Gastrocnemius medialis (tissue), 4 donors: ENCODE data around the gene LRRC49. TPM values are rescaled to one million over a fixed set of nuclear protein-coding genes. Genes with fewer than 3 reads are reported as not detected.

ENCODE experiments used
- ATAC-seq, 2 donors: fragments of 150-250 bp; one replicate each; pipeline ENCODE4 v1.9.1; 2016
- DNase-seq, 2 donors: peaks; one replicate each; pipeline ENCODE4 v3.0.0-alpha.2; 2019
- H3K27ac ChIP-seq, 4 donors: fragments of 200-600 bp; sonication (generic); 1 replicate in 1 of 4; 2 replicates in 3 of 4; pipeline ENCODE4 v1.5.1; 2016 to 2018; ENCODE audit warnings: mild to moderate bottlenecking in 2 of 4, moderate library complexity in 1 of 4
- H3K27me3 ChIP-seq, 3 donors: fragments of 200-600 bp; sonication (generic) in 2 of 3; 1 replicate in 1 of 3; 2 replicates in 2 of 3; pipeline versions ENCODE4 v1.5.1 to v1.6.0; 2016 to 2019; ENCODE audit warnings: mild to moderate bottlenecking in 1 of 3, moderate library complexity in 1 of 3
- H3K36me3 ChIP-seq, 2 donors: fragments of 200-600 bp; sonication (generic) in 1 of 2; one replicate each; pipeline ENCODE4 v1.5.1; 2017 to 2018
- H3K4me1 ChIP-seq, 2 donors: fragments of 200-600 bp; sonication (generic) in 1 of 2; one replicate each; pipeline ENCODE4 v1.5.1; 2016 to 2017; ENCODE audit warnings: mild to moderate bottlenecking in 2 of 2
- H3K4me3 ChIP-seq, 4 donors: fragments of 200-600 bp; sonication (generic) in 3 of 4; 1 replicate in 1 of 4; 2 replicates in 3 of 4; pipeline ENCODE4 v1.5.1; 2016 to 2019; ENCODE audit warnings: mild to moderate bottlenecking in 2 of 4
- H3K9me3 ChIP-seq, 3 donors: fragments of 200-600 bp; sonication (generic) in 2 of 3; 1 replicate in 1 of 3; 2 replicates in 2 of 3; pipeline ENCODE4 v1.5.1; 2016 to 2019
- CTCF ChIP-seq, 5 experiments: fragments of 450-650 bp in 3 of 5; fragments of 200-600 bp in 2 of 5; sonication (generic) in 2 of 5; IDR thresholded peaks in 4 of 5; conservative IDR thresholded peaks in 1 of 5; 1 replicate in 4 of 5; 2 replicates in 1 of 5; pipeline ENCODE4 v1.5.1; 2016 to 2019; ENCODE audit warnings: antibody characterized with exemption in 5 of 5, mild to moderate bottlenecking in 3 of 5, moderate library complexity in 3 of 5
- POLR2A ChIP-seq, 2 donors: fragments of 450-650 bp; IDR thresholded peaks; one replicate each; pipeline ENCODE4 v1.6.1; 2017; ENCODE audit warnings: antibody characterized with exemption in 2 of 2, mild to moderate bottlenecking in 2 of 2, moderate library complexity in 2 of 2
- in situ Hi-C, 4 donors: fragments of 200-750 bp; cut with MboI; loops; one replicate each; pipeline versions ENCODE4 v1.15.0 to v1.8.0; 2017; ENCODE audit warnings: low sequenced_read_pairs in 4 of 4
- intact Hi-C: fragments of 100-400 bp; cut with DNase I; formaldehyde crosslinking; loops from one replicate; pipeline ENCODE4 v1.15.1; 2023; ENCODE audit warnings: low total_unique reads
- total RNA-seq, 4 donors: library from RNA; depleted of rRNA; stranded (reverse); fragments of >200 nt; gene quantifications; one replicate each; pipeline versions ENCODE4 v1.1.0 to v1.2.3, GENCODE V29; 2016

LRRC49 gene
- total RNA-seq, 4 donors from 2014 or later = 0.51 to 5.0 (median 2.8) TPM

DNA sequence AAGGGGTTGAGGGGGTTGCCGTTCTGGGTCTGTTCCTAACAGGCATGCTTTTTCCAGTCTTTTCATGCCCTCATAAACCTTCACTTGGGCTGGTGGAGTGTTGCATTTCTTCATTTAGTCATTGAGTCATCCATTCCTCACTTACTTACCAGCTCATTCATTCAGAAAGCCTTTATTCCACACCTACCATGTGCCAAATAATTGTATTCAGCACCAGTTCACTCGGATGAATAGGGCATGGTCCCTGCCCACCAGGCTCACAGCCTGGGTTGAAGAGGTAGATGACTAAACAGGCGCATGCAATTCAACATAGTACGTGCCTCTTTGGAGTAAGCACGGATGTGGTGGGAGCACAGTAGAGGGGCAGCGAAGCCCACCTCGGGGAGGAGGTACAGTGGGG, 187.5 kb downstream of the LRRC49 start:
- Histone ChIP-seq H3K27ac (no peak overlapping the region), H3K27me3 (no peaks in the 10 kb centered on the region), H3K4me3 (no peak overlapping the region), H3K36me3 (no peaks in the 10 kb centered on the region), H3K4me1 (no peaks in the 10 kb centered on the region), H3K9me3 (no peaks in the 10 kb centered on the region)
- ATAC-seq (no peak), DNase-seq (no peak)
- intact Hi-C loops = no loop called here
- TF ChIP-seq POLR2A (IDR thresholded peaks at IDR 0.05) (no peak), CTCF (IDR thresholded peaks at IDR 0.05 in 4 of 5, conservative IDR thresholded peaks at IDR 0.05 in 1 of 5) (no peak)
- in situ Hi-C loops = no loop called here

DNA sequence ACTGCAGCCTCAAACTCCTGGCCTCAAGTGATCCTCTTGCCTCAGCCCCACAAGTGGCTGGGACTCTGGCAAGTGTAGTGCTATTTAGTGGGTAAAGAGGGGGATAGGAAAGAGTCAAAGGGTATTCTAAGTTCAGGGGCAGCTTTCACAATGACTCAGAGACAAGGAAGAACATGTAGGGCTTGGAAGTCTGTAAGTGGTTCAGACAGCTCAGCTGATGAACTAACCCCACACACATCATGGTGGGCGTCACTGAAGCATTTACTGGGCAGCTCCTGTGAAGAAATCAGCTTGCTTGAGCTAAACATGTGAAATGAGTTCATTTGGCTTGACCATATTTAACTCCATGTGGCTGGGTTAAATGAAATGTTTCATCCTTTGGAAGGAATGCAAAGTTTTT, 188.1 kb downstream of the LRRC49 start:
- Histone ChIP-seq H3K36me3 (no peaks in the 10 kb centered on the region), H3K4me3 (no peak overlapping the region), H3K9me3 (no peaks in the 10 kb centered on the region), H3K4me1 (no peaks in the 10 kb centered on the region), H3K27ac (no peak overlapping the region), H3K27me3 (no peaks in the 10 kb centered on the region)
- DNase-seq (no peak), ATAC-seq (no peak)
- in situ Hi-C loops = no loop called here
- TF ChIP-seq CTCF (IDR thresholded peaks at IDR 0.05 in 4 of 5, conservative IDR thresholded peaks at IDR 0.05 in 1 of 5) (no peak), POLR2A (IDR thresholded peaks at IDR 0.05) (no peak)
- intact Hi-C loops = no loop called here

- TF ChIP-seq POLR2A (IDR thresholded peaks at IDR 0.05) (no peak), CTCF (IDR thresholded peaks at IDR 0.05 in 4 of 5, conservative IDR thresholded peaks at IDR 0.05 in 1 of 5) (no peak)
- ATAC-seq (no peak), DNase-seq (no peak)
- H3K4me3 ChIP-seq = no peak overlapping the region
- in situ Hi-C loops (no loop called here), intact Hi-C loops (no loop called here)
- no peaks in the 10 kb centered on the region for H3K27me3 ChIP-seq
- no peaks in the 10 kb centered on the region for H3K36me3 ChIP-seq
- H3K27ac ChIP-seq = no peak overlapping the region
- H3K9me3 ChIP-seq = no peaks in the 10 kb centered on the region
- H3K4me1 ChIP-seq = no peaks in the 10 kb centered on the region
Measured at GRCh38 chr15:71082803-71083202, 190.2 kb downstream of the LRRC49 start.

DNA sequence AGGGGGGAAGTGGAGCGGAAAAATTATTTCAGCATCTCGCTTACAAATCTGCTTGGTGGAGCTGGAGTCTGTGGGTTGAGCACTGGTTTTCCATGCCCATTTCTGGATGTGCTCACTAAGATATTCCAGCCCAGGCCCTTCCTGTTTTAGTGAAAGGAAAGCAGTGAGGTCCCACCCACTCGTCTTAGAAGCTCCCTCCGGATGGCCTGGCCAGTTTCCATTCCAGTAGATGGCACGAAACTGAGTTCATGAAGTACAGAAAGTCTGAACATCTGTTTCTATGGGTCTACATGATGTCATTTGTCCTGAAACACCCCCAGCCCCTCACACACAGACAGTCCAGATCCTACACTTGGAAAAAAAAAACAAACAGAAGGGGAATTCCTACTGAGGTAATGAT, 190.7 kb downstream of the LRRC49 start:
- intact Hi-C loops = no loop called here
- ATAC-seq (no peak), DNase-seq (no peak)
- in situ Hi-C loops = no loop called here
- Histone ChIP-seq H3K36me3 (no peaks in the 10 kb centered on the region), H3K9me3 (no peaks in the 10 kb centered on the region), H3K4me1 (no peaks in the 10 kb centered on the region), H3K4me3 (no peak overlapping the region), H3K27ac (no peak overlapping the region), H3K27me3 (no peaks in the 10 kb centered on the region)
- no peak for TF ChIP-seq POLR2A (IDR thresholded peaks at IDR 0.05)
- TF ChIP-seq CTCF (IDR thresholded peaks at IDR 0.05 in 4 of 5, conservative IDR thresholded peaks at IDR 0.05 in 1 of 5) = no peak

DNA sequence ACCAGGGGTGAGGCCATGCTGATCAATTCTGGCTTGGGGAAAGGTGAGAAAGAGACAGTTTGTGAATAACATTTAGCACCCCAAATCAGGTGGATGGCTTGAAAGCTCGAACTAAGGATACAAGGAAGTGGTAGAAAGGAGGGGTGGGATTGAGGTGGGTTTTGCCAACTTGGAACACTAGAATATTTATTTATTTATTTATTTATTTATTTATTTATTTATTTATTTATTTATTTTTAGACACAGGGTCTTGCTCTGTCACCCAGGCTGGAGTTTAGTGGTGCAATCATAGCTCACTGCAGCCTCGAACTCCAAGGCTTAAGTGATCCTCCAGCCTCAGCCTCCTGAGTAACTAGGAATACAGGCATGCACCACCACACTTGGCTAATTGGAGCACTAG, 191.6 kb downstream of the LRRC49 start:
- ATAC-seq (no peak), DNase-seq (no peak)
- in situ Hi-C loops = no loop called here
- Histone ChIP-seq H3K27me3 (no peaks in the 10 kb centered on the region), H3K4me3 (no peak overlapping the region), H3K4me1 (no peaks in the 10 kb centered on the region), H3K36me3 (no peaks in the 10 kb centered on the region), H3K27ac (no peak overlapping the region), H3K9me3 (no peaks in the 10 kb centered on the region)
- TF ChIP-seq CTCF (IDR thresholded peaks at IDR 0.05 in 4 of 5, conservative IDR thresholded peaks at IDR 0.05 in 1 of 5) (no peak), POLR2A (IDR thresholded peaks at IDR 0.05) (no peak)
- intact Hi-C loops = no loop called here
